NCI-H748 (cell line): ENCODE measurements around the gene SYTL3.
"Not testable (repeated sequence)": the region's sequence is repeated elsewhere in the genome, so short reads cannot be mapped to it uniquely, and the experiment has no call there.

ENCODE experiments used
- DNase-seq: peaks from one replicate; lab custom pipeline; 2025; ENCODE audit not compliant: unreplicated experiment; lab: John Stamatoyannopoulos, UW

Gene SYTL3, protein sequence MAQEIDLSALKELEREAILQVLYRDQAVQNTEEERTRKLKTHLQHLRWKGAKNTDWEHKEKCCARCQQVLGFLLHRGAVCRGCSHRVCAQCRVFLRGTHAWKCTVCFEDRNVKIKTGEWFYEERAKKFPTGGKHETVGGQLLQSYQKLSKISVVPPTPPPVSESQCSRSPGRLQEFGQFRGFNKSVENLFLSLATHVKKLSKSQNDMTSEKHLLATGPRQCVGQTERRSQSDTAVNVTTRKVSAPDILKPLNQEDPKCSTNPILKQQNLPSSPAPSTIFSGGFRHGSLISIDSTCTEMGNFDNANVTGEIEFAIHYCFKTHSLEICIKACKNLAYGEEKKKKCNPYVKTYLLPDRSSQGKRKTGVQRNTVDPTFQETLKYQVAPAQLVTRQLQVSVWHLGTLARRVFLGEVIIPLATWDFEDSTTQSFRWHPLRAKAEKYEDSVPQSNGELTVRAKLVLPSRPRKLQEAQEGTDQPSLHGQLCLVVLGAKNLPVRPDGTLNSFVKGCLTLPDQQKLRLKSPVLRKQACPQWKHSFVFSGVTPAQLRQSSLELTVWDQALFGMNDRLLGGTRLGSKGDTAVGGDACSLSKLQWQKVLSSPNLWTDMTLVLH

DNA sequence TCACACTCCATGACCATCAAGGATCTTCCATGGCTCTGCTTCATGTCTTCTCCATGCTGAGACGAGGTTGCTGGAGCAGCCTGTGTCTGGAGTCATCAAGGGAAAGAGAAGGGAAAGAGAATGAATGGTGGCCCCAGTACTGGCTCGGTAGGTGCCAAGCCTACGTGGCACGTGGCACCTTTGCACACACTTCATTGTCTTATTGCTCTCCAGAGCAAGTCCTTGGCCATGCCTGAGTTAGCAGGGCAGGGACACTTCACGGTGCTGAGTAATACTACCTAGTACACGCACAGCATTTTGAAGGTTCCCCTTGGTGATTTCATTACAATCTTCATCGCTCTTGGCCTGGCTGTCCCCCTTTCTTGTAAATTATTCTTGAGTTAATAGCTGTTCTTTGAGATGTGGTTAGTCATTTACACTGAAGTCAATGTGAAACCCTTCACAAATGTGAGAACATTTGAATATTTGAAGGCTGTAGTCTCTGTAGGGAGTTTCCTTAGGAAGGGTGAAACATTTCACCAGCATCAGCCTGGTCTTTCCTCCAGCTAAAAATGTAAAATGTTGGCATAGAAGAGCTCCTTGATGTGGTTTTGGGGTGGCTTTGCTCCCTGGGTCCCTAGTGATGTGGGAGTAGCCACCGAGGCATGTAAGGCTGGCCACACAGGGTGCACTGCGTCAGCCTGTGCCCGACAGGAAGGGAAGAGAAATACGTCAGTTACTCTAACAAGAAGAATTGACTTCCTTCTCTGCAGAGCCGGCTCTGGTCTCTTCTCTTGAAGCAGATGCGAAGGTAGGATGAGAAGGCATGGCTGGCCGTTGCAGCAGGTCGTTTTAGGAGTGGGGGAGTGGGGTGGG is at the start of gene SYTL3:
TSS of gene SYTL3 (plus strand) at position 766 of the 855 bp plus-strand sequence. CDS start 13,215 bp downstream, outside the sequence.
- no peak for DNase-seq

- DNase-seq: no peak
These were observed 46.4 kb upstream of the SYTL3 start for GRCh38 chr6:158603261-158604047.

DNA sequence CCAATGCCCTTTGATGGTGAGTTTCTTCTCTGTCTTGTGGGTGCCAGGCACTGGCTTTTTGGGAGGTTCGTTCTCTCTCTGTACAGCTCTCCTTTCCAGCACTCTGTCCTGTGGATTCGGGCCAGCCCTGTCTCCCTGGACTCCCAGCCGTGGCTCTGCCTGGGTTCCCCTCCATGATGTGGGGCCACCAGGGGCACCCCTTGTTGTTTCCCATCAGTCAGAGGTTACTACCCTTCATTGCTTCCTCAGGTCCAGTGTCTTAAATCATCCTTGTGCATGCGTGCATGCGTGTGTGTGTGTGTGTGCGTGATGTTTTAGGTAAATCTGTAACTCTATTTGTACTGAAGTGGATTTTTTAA is 45.8 kb upstream of the SYTL3 start:
- DNase-seq: no peak

DNA sequence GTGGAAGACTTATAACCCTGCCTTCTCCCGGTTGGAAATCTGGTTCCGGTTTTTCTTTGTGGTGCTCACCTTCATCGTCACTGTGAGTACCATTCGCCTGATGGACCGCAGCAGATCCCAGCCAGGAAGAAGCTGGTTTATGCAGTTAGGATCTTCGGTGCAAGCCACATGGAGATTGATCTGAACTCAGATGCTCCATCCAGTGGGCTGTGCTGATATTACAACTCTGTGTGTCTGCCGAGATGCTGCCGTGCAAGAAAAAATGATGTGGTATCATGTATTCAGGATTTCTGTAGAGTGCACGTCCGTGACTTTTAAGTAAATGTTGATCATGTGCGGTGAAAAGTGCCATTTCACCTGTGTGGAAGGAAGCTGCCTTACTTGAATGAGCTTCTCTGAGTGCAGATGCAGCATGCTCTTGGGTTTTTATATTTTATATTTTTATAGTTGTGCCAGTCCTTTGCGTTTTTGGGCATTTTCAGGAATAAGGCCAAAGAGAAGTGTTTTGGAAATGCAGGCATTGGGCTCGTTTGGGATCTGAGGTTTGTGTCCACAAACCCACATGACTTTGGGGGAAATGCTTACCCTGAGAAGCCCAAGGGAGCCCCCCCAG is 44.5 kb upstream of the SYTL3 start:
- DNase-seq: peak; percentile 63

DNA sequence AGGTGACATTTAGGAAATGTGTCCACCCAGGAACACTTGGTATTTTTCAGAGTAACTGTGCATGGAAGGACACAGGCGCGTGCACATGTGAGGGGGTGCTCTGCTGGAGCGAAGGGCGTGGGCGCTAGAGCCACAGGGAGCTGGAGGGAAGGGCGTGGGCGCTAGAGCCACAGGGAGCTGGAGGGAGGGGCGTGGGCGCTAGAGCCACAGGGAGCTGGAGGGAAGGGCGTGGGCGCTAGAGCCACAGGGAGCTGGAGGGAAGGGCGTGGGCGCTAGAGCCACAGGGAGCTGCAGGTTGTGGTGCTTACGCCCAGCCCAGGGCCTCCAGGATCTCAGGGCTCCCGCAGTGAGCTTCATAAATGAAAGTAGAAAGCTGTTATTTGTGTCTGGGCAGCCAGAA is 43.8 kb upstream of the SYTL3 start:
- DNase-seq: not testable (repeated sequence)

DNA sequence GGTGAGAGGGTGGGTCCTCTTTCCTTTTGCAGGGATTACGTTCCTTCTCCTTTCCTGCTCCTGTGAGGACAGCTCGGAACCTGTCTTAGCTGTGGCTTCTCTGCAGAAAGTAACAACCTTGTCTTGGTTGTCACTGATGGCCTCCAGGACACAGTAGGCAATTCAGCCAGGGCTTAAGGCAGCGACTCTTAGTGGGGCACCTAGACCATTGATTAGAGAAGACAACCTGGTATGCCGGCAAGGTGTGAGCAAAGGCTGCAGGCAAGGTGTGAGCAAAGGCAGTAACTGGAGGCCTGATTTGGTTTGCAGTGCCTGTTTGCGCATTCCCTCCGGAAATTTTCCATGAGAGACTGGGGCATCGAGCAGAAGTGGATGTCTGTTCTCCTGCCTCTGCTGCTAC is 42.9 kb upstream of the SYTL3 start:
- DNase-seq: no peak

GRCh38 chr6:158607411-158608170 is 42.3 kb upstream of the SYTL3 start:
- no peak for DNase-seq

DNA sequence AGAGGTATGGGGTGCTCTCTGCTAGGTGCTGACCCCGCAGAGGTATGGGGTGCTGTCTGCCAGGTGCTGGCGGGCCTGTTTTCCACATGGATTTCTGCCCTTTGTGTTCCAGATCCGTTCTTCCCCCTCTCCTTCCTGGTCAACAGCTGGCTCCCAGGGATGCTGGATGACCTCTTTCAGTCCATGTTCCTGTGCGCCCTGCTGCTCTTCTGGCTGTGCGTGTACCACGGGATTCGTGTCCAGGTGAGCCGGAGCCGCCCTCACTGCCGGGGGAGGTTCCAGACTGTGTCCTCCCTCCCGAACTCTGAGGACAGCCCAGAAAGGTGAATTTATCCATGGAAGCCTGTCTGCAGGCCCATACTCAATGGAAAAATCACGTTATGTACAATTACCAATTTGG is 41.6 kb upstream of the SYTL3 start:
- no peak for DNase-seq

- no peak for DNase-seq
These were observed 40.2 kb upstream of the SYTL3 start for GRCh38 chr6:158609455-158610155.

DNA sequence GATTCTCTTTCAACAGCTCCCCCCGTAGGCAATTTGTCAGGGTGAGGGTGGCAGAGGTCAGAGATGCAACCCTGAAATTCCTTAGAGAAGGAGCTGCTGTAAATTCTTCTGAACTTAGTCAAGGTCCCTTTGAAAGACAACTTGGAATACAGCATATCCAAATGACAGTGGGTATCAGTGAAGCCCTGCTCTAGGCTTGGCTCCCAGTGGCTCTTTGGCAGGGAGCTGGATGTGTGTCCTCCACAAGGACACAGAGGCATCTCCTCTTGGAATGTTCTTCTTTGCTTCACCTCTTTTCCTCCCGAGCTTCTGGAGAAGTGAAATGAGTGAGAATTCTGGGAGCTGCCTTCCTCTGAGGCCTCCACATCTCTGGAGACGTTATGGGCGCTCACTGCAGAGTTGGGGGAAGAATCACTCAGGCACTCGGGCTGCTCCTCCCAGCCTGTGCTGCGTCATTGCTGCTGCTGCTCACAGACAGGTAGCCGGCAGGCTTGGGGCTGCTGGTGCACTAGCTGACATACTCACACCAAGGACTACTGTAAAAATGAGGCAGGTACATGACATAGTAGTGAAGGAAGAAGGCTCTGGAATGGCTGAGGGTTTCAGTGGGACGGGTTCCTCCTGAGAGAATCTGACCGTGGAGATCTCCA is 39.4 kb upstream of the SYTL3 start:
- no peak for DNase-seq

GRCh38 chr6:158611039-158611438 is 38.8 kb upstream of the SYTL3 start:
- no peak for DNase-seq

DNA sequence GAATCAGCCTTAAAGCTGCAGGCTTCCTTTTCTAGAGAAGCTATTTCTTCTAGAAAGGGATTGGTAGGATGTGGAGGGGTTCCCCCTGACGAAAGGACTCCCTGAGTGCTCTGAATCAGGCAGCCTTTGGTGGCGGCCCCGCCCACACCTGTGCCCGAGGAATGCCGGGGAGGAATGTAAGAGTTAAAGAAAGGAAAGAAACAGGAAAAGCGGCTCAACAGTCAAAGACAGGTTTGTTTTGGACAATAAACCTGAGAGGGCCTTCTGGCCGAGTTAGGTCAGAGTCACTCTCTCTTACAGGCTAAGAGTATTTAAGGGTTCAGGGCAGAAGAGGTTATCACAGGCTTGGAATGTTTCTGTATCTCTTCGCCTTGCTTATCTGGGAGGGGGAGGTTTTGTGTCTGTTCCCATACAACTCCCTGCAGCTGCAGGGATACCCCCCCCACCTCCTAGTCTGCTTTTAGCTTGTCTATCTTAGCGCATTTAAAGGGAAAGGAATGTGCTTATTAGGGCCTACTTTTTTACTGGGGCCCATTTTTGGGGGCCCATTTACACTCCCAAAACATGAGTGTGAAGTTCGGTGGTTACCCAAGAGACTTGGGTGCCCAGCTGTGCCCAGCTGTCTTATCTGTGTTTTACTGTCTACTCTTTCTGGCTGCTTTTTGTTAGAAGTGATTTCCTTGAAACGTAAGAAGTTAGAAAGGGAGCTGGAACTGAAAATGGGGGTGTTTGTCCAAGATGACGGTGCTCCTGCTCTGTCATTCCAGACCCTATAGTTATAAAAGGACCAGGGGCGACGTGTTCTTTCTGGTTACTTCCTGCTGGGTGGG is 38.1 kb upstream of the SYTL3 start:
- DNase-seq: no peak

DNA sequence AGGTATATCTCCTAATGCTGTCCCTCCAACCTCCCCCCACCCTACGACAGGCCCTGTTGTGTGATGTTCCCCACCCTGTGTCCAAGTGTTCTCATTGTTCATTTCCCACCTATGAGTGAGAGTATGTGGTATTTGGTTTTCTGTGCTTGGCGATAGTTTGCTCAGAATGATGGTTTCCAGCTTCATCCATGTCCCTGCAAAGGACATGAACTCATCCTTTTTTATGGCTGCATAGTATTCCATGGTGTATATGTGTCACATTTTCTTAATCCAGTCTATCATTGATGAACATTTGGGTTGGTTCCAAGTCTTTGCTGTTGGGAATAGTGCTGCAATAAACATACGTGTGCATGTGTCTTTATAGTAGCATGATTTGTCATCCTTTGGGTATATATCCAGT is 35.2 kb upstream of the SYTL3 start:
- DNase-seq: not testable (repeated sequence)

GRCh38 chr6:158618289-158618688 is 31.6 kb upstream of the SYTL3 start:
- DNase-seq: not testable (repeated sequence)

DNA sequence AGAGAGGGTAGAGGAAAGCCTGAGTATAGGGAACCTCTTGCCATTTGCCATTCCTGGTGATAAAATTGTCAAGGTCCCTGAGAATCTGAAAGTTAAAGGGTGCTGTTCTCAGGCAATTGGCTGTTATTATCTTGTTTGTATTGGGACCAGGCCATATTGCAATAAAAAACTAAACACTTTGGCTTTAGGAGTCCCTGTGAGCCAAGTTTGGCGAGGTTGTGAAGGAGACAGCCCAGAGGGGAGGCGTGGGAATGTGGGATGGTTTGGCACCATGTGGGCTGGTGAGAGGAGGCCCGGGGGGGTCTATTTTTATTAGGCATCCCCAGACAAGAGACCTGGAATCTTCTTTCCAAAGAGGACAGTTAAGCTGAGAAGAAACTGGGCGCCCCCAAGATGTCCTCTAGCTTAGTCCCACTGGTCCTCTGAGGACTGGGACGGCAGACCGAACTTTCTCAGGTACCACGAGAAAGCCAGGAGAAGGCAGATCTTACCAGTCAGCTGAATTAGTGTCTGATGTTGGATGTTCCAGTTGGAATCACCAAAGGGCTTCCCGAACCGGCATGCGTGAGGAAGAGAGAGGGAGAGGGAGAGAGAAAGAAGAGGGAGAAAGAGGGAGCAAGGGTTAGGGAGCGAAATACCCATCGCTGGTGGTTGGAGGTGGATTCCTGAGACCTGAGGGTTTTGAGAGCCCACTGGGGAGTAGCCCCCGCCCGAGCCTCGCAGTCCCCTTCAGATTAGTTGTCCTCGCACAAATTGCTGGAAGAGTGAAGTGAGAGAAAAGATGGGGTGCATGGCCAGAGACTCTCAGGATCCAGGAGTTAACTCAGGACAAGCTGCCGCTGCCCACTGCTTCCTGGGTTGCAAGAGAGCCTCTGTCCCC is 29.7 kb upstream of the SYTL3 start:
- DNase-seq: no peak

DNA sequence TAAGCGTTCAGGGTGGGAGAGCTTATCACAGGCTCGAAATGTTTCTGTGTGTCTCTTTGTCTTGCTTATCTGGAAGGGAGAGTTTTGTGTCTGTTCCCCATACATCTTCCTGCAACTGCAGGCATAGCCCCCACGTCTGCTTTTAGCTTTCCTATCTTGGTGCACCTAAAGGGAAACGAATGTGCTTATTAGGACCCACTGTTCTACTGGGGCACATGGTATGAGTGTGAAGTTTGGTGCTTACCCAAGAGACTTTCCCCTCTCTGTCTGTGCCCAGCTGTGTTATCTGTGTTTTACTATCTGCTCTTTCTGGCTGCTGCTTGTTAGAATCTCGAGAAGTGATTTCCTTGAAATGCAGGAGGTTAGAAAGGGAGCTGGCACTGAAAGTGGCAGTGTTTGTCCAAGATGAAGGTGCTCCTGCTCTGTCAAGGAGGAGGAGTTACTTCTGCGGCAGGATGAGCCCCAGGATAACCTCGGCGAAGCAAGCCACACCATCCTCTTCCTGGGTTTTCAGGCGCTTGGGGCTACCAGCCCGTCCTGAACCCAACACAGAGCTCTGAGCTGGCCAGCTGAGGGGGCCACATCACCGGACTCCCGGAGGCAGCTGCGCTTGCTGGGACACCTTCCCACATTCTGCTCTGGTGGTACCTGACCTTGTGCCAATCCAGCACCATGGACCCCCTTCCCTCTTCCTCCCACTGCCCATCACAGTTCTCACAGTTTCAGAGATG is 28.7 kb upstream of the SYTL3 start:
- no peak for DNase-seq
